Choroid plexus epithelial cell (primary cell): ENCODE measurements around the gene RAD23A.

ENCODE experiments used
- DNase-seq: peaks from one replicate; pipeline ENCODE4 v3.0.0-alpha.2; 2010; ENCODE audit warnings: low read depth
- H3K4me3 ChIP-seq: 2 replicates; pipeline ENCODE4 v1.5.1; 2011; ENCODE audit warnings: low read depth, mild to moderate bottlenecking, control low read depth, low read length, moderate library complexity
- CTCF ChIP-seq: conservative IDR thresholded peaks from 2 replicates; pipeline ENCODE4 v1.5.1; 2011; ENCODE audit warnings: low read depth, mild to moderate bottlenecking, control low read depth, inconsistent platforms, low read length, moderate library complexity

The RAD23A gene

GRCh38 chr19:12938779-12939601 is 6.7 kb upstream of the RAD23A start:
- peak overlapping the region; percentile 99 for H3K4me3 ChIP-seq
- peak; percentile 83 for DNase-seq
- peak; percentile 25 for TF ChIP-seq CTCF

GRCh38 chr19:12939975-12940423 is 5.7 kb upstream of the RAD23A start:
- H3K4me3 ChIP-seq = peak overlapping the region; percentile 99
- DNase-seq = no peak
- no peak for TF ChIP-seq CTCF

- DNase-seq = no peak
- TF ChIP-seq CTCF = no peak
- H3K4me3 ChIP-seq = no peak overlapping the region
These were observed 4.8 kb upstream of the RAD23A start for GRCh38 chr19:12940897-12941296.

GRCh38 chr19:12943437-12944044 is 2.1 kb upstream of the RAD23A start:
- TF ChIP-seq CTCF = no peak
- no peak overlapping the region for H3K4me3 ChIP-seq
- no peak for DNase-seq

GRCh38 chr19:12944104-12944674 is 1.5 kb upstream of the RAD23A start:
- no peak for TF ChIP-seq CTCF
- no peak overlapping the region for H3K4me3 ChIP-seq
- no peak for DNase-seq

GRCh38 chr19:12946092-12946721 is 545 bp downstream of the RAD23A start:
- H3K4me3 ChIP-seq = peak overlapping the region; percentile 85
- TF ChIP-seq CTCF = no peak
- DNase-seq = peak; percentile 88
